Mammary epithelial cell (primary cell): ENCODE results near the gene CROCC.

Experiments used
- CTCF ChIP-seq, 2 donors: IDR thresholded peaks in 1 of 2; conservative IDR thresholded peaks in 1 of 2; 2 replicates each; pipeline ENCODE4 v1.5.1; 2011 to 2012; ENCODE audit warnings: inconsistent platforms in 2 of 2, low read length in 2 of 2, mild to moderate bottlenecking in 2 of 2, control low read depth in 1 of 2, low read depth in 1 of 2; ENCODE audit not compliant: insufficient read depth in 1 of 2; ENCODE audit errors: extremely low read depth in 1 of 2
- EZH2 ChIP-seq: IDR thresholded peaks from 2 replicates; pipeline ENCODE4 v1.6.1; 2012; ENCODE audit warnings: low read length, inconsistent platforms, borderline replicate concordance

- no peak for TF ChIP-seq CTCF (conservative IDR thresholded peaks at IDR 0.05 in 1 of 2, IDR thresholded peaks at IDR 0.05 in 1 of 2; ENCODE audit: extremely low read depth in 1 of 2, insufficient read depth in 1 of 2, low read depth in 1 of 2, low read length in 2 of 2)
- TF ChIP-seq EZH2 = no peak
These were observed 36.7 kb downstream of the CROCC start for GRCh38 chr1:16958475-16958874.
